NCI-H2196 treated with DMSO at 0.1 percent for 48 hours (cell line): ENCODE measurements around the gene TIMM13.
"Not testable (repeated sequence)": the region's sequence is repeated elsewhere in the genome, so short reads cannot be mapped to it uniquely, and the experiment has no call there.

Experiments used
- DNase-seq: peaks from one replicate; lab custom pipeline; 2025; ENCODE audit not compliant: unreplicated experiment; lab: John Stamatoyannopoulos, UW

The TIMM13 gene

GRCh38 chr19:2415281-2415972, 12.0 kb downstream of the TIMM13 start:
- DNase-seq: no peak

DNA sequence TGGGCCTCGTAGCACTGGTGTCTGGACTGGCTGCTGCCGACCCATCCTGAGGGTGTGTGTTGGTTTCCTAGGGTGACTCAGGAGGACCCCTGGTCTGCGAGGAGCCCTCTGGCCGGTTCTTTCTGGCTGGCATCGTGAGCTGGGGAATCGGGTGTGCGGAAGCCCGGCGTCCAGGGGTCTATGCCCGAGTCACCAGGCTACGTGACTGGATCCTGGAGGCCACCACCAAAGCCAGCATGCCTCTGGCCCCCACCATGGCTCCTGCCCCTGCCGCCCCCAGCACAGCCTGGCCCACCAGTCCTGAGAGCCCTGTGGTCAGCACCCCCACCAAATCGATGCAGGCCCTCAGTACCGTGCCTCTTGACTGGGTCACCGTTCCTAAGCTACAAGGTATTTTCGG, 13.8 kb downstream of the TIMM13 start:
- no peak for DNase-seq

DNA sequence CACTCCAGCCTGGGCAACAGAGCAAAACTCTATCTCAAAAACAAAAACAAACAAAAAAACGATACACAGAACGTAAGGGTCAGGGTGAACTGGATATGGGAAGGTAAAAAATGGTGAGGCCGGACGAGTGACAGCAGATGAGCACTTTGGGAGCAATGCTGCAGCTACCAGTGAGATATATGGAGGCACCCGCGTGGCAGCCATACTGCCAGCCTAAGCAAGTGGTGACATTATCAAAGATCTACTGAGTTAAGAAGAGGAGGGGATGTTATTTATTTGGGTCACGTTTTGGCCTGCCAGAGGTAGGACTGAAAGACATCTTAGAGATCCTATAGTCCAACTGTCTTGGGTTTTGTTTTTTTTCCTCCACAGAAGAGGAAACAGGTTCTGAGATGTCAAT, 14.2 kb downstream of the TIMM13 start:
- no peak for DNase-seq

- DNase-seq: no peak
Observed at GRCh38 chr19:2412449-2412848, 14.9 kb downstream of the TIMM13 start.

DNA sequence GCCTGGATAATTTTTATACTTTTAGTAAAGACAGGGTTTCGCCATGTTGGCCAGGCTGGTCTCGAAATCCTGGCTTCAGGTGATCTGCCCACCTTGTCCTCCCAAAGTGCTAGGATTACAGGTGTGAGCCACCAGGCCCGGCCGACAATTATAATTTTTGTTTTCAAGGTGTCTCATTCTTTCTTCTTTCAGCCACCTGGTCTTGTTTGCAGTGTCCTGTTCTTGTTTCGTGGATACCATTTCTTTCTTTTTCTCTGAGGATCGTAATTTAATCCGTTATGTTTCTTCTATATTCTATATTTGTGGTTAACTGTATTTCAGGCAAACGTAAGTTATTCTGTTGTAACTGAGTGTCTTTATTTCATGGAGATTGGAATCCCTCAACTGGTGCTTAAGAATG, 15.7 kb downstream of the TIMM13 start:
- no peak for DNase-seq

GRCh38 chr19:2410023-2410422, 17.4 kb downstream of the TIMM13 start:
- no peak for DNase-seq

GRCh38 chr19:2409352-2409912, 18.0 kb downstream of the TIMM13 start:
- no peak for DNase-seq

DNA sequence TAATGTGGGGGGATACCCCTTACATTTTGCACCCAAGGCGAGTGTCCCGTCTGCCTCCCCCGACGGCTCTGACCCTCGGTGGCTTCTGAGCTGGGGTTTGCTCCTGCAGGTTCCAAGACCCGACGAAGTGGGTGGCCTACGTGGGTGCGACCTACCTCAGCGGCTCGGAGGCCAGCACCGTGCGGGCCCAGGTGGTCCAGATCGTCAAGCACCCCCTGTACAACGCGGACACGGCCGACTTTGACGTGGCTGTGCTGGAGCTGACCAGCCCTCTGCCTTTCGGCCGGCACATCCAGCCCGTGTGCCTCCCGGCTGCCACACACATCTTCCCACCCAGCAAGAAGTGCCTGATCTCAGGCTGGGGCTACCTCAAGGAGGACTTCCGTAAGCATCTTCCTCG, 19.1 kb downstream of the TIMM13 start:
- DNase-seq: no peak

DNA sequence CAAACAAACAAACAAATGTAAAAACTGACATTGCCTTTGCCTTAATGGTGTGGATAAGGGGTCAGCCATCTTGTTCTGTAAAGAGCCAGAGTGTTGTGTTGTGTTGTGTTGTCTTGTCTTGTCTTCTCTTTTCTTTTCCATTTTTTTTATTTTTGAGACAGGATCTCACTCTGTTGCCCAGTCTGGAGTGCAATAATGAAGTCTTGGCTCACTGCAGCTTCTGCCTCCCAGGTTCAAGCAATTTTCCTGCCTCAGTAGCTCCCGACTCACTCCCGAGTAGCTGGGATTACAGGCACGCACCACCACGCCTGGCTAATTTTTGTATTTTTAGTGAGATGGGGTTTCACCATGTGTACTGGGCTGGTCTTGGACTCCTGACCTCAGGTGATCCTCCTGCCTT, 27.8 kb downstream of the TIMM13 start:
- no peak for DNase-seq

DNA sequence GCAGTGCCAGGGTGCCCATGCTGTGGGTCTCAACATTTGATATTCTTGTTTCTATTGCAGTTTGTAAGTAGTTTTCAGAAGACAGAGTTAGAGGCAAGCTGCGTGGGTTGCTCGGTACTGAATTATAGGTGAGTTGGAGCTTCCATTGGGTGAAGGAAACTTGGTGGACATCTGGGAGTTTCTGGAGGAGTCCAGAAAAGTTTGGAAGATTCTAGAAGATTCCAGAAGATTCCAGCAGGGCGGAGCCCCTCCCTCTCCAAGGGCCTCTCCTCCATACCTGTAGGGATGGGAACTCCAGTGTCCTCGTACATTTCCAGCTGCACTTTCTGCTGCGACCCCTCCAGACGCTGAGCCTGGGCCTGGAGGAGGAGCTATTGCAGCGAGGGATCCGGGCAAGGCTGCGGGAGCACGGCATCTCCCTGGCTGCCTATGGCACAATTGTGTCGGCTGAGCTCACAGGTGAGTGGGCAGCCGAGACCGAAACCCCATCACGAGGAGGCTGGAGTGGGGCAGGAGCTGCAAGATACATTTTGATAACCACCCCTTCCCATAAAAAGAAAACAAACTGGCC, 28.6 kb downstream of the TIMM13 start:
- no peak for DNase-seq

GRCh38 chr19:2397173-2397572, 30.2 kb downstream of the TIMM13 start:
- not testable (repeated sequence) for DNase-seq

DNA sequence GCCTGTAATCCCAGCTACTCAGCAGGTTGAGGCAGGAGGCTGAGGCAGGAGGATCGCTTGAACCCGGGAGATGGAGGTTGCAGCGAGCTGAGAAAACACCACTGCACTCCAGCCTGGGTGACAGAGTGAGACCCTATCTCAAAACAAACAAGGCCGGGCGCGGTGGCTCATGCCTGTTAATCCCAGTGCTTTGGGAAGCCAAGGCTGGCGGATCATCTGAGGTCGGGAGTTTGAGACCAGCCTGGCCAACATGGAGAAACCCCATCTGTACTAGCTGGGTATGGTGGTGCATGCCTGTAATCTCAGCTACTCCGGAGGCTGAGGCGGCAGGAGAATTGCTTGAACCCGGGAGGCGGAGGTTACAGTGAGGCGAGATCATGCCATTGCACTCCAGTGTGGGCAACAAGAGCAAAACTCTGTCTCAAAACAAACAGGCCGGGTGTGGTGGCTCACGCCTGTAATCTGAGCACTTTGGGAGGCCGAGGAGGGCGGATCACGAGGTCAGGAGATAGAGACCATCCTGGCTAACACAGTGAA, 32.0 kb downstream of the TIMM13 start:
- not testable (repeated sequence) for DNase-seq

DNA sequence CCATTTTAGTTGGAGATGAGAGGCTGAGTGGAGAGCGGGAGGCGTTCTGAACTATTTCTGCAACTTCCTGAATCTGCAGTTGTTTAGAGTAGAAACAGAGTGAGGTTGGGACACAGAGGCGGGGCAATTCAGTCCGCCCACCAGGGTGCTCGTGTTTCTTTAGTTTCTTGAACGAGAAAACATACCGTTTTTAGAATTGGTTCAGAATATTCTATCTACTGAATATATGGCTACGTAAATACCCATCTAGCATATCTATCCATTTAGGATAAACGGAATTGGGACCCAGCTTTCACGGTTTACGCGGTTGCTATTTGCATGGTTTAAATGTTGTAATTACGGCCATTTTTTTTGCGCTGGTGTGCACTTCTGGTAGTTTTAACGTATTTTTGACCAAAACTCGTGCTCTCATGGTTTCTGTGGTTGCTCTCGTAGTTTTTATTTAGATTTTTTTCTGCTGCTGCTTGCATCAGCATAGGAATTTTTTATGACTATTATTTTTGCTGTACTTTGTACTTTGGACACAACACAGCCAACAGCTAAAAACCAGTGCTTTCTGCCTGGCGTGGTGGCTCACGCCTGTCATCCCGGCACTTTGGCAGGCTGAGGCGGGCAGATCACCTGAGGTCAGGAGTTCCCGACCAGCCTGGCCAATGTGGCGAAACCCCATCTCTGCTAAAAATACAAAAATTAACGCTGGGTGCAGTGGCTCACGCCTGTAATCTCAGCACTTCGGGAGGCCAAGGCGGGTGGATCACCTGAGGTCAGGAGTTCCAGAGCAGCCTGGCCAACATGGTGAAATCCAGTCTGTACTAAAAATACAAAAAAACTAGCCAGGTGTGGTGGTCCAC, 32.7 kb downstream of the TIMM13 start:
- no peak for DNase-seq

- no peak for DNase-seq
Observed at GRCh38 chr19:2394054-2394441, 33.3 kb downstream of the TIMM13 start.

- not testable (repeated sequence) for DNase-seq
Observed at GRCh38 chr19:2392899-2393298, 34.5 kb downstream of the TIMM13 start.

- DNase-seq: no peak
Observed at GRCh38 chr19:2392366-2392765, 35.0 kb downstream of the TIMM13 start.

DNA sequence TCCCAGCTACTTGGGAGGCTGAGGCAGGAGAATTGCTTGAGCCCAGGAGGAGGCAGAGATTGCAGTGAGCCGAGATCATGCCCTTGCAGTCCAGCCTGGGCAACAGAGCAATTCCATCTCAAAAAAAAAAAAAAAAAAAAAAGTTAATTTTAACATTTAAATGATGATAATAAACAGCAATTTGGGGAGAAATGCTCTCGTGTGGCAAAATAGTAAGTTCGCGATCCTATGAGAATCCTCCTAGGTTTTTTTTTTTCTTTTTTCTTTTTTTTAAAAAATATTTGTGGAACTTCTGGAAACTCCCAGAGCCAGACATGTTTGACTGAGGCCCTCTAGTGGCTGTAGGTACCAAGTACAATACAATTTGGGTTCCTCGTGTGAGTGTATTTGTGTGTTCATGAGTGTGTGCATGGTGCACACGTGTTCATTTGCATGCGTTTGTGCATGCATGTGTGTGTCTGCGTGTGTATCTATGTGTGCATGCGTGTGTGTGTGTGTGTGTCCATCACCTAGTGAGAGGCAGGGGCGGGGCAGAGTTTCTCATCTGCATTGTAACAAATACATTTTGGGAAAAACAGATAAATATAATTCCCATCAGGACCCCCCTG, 36.2 kb downstream of the TIMM13 start:
- peak; percentile 72 for DNase-seq

- DNase-seq: no peak
Observed at GRCh38 chr19:2389594-2389993, 37.8 kb downstream of the TIMM13 start.

DNA sequence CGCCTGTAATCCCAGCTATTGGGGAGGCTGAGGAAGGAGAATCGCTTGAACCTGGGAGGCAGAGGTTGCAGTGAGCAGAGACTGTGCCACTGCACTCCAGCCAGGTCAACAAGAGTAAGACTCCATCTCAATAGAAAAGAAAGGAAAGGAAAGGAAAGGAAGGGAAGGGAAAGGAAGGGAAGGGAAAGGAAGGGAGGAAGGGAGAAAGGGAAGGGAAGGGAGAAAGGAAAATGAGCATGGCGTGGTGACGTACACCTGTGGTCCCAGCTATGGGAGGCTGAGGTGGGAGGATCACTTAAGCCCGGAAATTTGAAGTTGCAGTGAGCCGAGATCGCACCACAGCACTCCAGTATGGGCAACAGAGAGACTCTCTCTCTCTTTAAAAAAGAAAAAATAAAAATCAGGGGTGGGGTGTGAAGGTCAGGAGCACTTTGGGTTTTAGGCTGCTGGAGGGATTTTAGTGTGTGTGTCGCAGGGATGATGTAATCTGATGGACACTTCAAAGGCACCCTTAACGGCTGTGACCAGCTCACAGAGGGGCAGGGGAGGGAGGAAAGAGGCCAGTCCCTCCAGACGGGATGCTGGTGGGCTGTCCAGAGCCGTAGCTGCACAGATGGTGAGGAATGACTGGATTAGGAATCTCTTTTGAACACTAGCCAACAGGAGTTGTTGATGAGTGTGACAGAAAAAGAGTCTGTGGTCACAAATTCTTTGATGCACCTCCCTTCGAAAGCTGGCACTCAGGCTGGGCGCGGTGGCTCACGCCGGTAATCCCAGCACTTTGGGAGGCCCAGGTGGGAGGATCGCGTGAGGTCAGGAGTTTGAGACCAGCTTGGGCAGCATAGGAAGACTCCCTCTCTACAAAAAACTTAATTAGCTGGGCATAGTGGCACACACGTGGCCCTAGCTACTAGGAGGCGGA, 39.8 kb downstream of the TIMM13 start:
- no peak for DNase-seq
